ENCODE measurements around the gene CLPTM1.

CLPTM1 gene

DNA sequence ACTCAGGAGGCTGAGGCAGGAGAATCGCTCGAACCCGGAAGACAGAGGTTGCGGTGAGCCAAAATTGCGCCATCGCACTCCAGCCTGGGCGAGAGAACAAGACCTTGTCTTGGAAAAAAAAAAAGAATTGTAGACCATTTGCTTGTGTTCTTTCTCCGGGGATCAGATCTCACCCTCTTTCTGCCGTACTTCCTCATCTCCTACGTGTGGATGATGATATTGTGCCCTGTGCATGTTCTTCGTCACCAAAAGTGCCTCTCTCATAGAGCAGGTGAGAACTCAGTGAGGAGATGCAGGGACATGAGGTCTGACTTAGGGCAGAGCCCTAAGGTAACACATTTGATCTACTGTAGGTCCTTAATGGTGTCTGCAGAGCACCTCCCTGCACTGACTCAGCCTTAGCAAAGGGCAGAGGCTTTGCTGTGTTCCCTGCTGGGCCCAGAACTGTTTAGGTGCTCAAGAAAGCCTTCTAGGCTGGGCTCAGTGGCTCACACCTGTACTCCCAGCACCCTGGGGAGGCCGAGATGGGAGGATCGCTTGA is 8.1 kb upstream of the CLPTM1 start:
- Histone ChIP-seq H3K9me3 (replicated peaks; ENCODE audit: low read length) (no peaks in the 10 kb centered on the region), H3K36me3 (ENCODE audit: insufficient read depth, low read length) (no peaks in the 10 kb centered on the region)

DNA sequence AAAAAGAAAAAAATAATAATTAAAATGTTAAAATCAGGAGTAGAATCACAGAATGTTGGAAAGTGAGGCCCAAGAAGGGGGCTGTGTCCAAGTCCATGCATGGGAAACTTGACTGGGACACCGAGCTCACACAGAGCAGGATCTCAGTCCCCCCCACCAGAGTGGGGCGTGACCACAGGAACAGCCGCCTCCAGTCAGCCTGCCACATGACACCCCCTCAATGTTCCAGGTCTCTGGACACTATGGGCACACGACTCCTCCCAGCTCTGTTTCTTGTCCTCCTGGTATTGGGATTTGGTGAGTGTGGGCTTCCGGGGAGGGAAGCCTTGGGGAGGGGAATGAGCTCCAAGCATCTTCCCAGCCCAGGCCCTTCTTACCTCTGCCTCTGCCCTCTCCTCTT is 6.9 kb upstream of the CLPTM1 start:
- no peaks in the 10 kb centered on the region for H3K9me3 ChIP-seq (replicated peaks; ENCODE audit: low read length)
- H3K27me3 ChIP-seq (ENCODE audit: control insufficient read depth, insufficient read depth, low read length), result no peaks in the 10 kb centered on the region
- no peak overlapping the region for H3K9ac ChIP-seq (ENCODE audit: low read depth, low read length)
- no peaks in the 10 kb centered on the region for H3K36me3 ChIP-seq (ENCODE audit: insufficient read depth, low read length)
- no peak overlapping the region for H3K4me3 ChIP-seq (ENCODE audit: low read length)
- no peak overlapping the region for H3K4me2 ChIP-seq (ENCODE audit: low read length)
- H3K4me1 ChIP-seq (ENCODE audit: control insufficient read depth, insufficient read depth, low read length), result peaks cover 6% of the 10 kb centered on the region

More for the DNA sequence above, 8.1 kb upstream of the CLPTM1 start:
- H3K4me2 ChIP-seq (ENCODE audit: low read length), result no peak overlapping the region
- peaks cover 6% of the 10 kb centered on the region for H3K4me1 ChIP-seq (ENCODE audit: control insufficient read depth, insufficient read depth, low read length)
- no peak overlapping the region for H3K9ac ChIP-seq (ENCODE audit: low read depth, low read length)
- H3K4me3 ChIP-seq (ENCODE audit: low read length), result no peak overlapping the region
- H3K27me3 ChIP-seq (ENCODE audit: control insufficient read depth, insufficient read depth, low read length), result no peaks in the 10 kb centered on the region

DNA sequence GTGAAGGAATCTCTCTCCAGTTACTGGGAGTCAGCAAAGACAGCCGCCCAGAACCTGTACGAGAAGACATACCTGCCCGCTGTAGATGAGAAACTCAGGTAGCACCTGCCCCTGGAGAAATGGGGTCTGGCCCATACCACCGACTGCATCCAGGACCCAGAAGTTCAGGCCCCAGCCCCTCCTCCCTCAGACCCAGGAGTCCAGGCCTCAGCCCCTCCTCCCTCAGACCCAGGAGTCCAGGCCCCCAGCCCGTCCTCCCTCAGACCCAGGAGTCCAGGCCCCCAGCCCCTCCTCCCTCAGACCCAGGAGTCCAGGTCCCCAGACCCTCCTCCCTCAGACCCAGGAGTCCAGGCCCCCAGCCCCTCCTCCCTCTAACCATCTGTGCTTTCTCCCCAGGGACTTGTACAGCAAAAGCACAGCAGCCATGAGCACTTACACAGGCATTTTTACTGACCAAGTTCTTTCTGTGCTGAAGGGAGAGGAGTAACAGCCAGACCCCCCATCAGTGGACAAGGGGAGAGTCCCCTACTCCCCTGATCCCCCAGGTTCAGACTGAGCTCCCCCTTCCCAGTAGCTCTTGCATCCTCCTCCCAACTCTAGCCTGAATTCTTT is 6.3 kb upstream of the CLPTM1 start:
- Histone ChIP-seq H3K9ac (ENCODE audit: low read depth, low read length) (no peak overlapping the region), H3K4me3 (ENCODE audit: low read length) (no peak overlapping the region), H3K4me1 (ENCODE audit: control insufficient read depth, insufficient read depth, low read length) (peaks cover 6% of the 10 kb centered on the region), H3K9me3 (replicated peaks; ENCODE audit: low read length) (no peaks in the 10 kb centered on the region), H3K36me3 (ENCODE audit: insufficient read depth, low read length) (no peaks in the 10 kb centered on the region), H3K4me2 (ENCODE audit: low read length) (no peak overlapping the region), H3K27me3 (ENCODE audit: control insufficient read depth, insufficient read depth, low read length) (no peaks in the 10 kb centered on the region)

- no peaks in the 10 kb centered on the region for H3K36me3 ChIP-seq (ENCODE audit: insufficient read depth, low read length)
- no peak overlapping the region for H3K9ac ChIP-seq (ENCODE audit: low read depth, low read length)
- H3K4me1 ChIP-seq (ENCODE audit: control insufficient read depth, insufficient read depth, low read length), result peaks cover 6% of the 10 kb centered on the region
- no peak overlapping the region for H3K4me2 ChIP-seq (ENCODE audit: low read length)
- H3K9me3 ChIP-seq (replicated peaks; ENCODE audit: low read length), result no peaks in the 10 kb centered on the region
- H3K27me3 ChIP-seq (ENCODE audit: control insufficient read depth, insufficient read depth, low read length), result no peaks in the 10 kb centered on the region
- H3K4me3 ChIP-seq (ENCODE audit: low read length), result no peak overlapping the region
These were observed 5.6 kb upstream of the CLPTM1 start for GRCh38 chr19:44949550-44949949.

DNA sequence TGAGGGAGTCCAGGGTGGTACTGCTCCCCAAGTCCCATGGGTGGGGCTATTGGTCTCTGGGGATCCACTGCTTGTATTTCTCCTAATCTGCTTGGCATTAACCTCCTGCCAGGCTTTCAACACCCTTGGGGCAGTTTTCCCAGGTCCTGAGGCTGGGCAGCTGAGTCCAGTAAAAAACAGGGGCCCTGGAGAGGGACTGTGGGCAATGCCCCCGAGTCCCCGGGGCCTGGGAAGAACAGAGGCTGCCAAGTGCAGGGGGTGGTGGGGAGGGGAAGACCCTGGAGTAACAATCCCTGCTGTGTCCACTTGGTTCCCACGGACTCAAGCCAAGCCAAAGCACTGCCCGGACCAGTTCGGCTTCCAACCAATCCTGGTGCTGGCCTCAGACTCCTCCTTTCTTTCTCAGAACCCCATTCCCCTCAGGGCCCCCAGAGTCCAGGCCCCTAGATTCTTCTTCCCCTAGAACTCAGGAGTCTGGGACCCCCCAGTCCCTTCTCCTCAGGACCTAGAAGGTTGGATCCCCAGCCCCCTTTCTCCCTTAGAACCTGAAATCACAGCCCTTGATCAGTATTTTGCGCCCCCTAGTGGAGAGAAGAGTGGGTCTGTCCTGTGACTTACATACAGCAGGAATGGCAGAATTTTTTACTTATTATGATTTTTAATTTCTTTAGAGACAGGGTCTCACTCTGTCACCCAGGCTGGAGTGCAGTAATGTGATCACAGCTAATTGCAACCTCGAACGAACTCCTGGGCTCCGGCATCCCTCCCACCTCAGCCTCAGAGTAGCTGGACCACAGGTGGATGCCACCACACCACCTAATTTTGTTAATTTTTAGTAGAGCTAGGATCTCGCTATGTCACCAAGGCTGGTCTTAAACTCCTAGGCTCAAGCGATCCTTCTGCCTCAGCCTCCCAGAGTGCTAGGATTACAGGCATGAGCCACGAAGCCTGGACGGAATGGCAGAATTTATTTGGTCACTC is 3.7 kb upstream of the CLPTM1 start:
- no peaks in the 10 kb centered on the region for H3K36me3 ChIP-seq (ENCODE audit: insufficient read depth, low read length)
- H3K4me2 ChIP-seq (ENCODE audit: low read length), result peak overlapping the region; percentile 74
- peaks cover 14% of the 10 kb centered on the region for H3K4me1 ChIP-seq (ENCODE audit: control insufficient read depth, insufficient read depth, low read length)
- H3K27me3 ChIP-seq (ENCODE audit: control insufficient read depth, insufficient read depth, low read length), result no peaks in the 10 kb centered on the region
- H3K9ac ChIP-seq (ENCODE audit: low read depth, low read length), result peak overlapping the region; percentile 39
- H3K9me3 ChIP-seq (replicated peaks; ENCODE audit: low read length), result no peaks in the 10 kb centered on the region
- H3K4me3 ChIP-seq (ENCODE audit: low read length), result no peak overlapping the region

GRCh38 chr19:44954278-44954648 is 917 bp upstream of the CLPTM1 start:
- Histone ChIP-seq H3K9ac (ENCODE audit: low read depth, low read length) (peak overlapping the region; percentile 88), H3K27me3 (ENCODE audit: control insufficient read depth, insufficient read depth, low read length) (no peaks in the 10 kb centered on the region), H3K36me3 (ENCODE audit: insufficient read depth, low read length) (no peaks in the 10 kb centered on the region), H3K9me3 (replicated peaks; ENCODE audit: low read length) (no peaks in the 10 kb centered on the region), H3K4me3 (ENCODE audit: low read length) (peak overlapping the region; percentile 75), H3K4me1 (ENCODE audit: control insufficient read depth, insufficient read depth, low read length) (peaks cover 24% of the 10 kb centered on the region), H3K4me2 (ENCODE audit: low read length) (peak overlapping the region; percentile 92)

GRCh38 chr19:44955505-44956439 is 592 bp downstream of the CLPTM1 start:
- no peaks in the 10 kb centered on the region for H3K27me3 ChIP-seq (ENCODE audit: control insufficient read depth, insufficient read depth, low read length)
- H3K9me3 ChIP-seq (replicated peaks; ENCODE audit: low read length), result no peaks in the 10 kb centered on the region
- H3K4me3 ChIP-seq (ENCODE audit: low read length), result peak overlapping the region; percentile 98
- peak overlapping the region; percentile 88 for H3K9ac ChIP-seq (ENCODE audit: low read depth, low read length)
- H3K4me2 ChIP-seq (ENCODE audit: low read length), result peak overlapping the region; percentile 85
- H3K36me3 ChIP-seq (ENCODE audit: insufficient read depth, low read length), result peaks cover 6% of the 10 kb centered on the region
- peaks cover 24% of the 10 kb centered on the region for H3K4me1 ChIP-seq (ENCODE audit: control insufficient read depth, insufficient read depth, low read length)

GRCh38 chr19:44957526-44957925 is 2.3 kb downstream of the CLPTM1 start:
- peaks cover 18% of the 10 kb centered on the region for H3K4me1 ChIP-seq (ENCODE audit: control insufficient read depth, insufficient read depth, low read length)
- no peaks in the 10 kb centered on the region for H3K9me3 ChIP-seq (replicated peaks; ENCODE audit: low read length)
- peak overlapping the region; percentile 85 for H3K4me2 ChIP-seq (ENCODE audit: low read length)
- H3K9ac ChIP-seq (ENCODE audit: low read depth, low read length), result peak overlapping the region; percentile 7
- H3K4me3 ChIP-seq (ENCODE audit: low read length), result no peak overlapping the region
- no peaks in the 10 kb centered on the region for H3K27me3 ChIP-seq (ENCODE audit: control insufficient read depth, insufficient read depth, low read length)
- H3K36me3 ChIP-seq (ENCODE audit: insufficient read depth, low read length), result peaks cover 20% of the 10 kb centered on the region

GRCh38 chr19:44958090-44958489 is 2.9 kb downstream of the CLPTM1 start:
- no peak overlapping the region for H3K4me2 ChIP-seq (ENCODE audit: low read length)
- H3K4me3 ChIP-seq (ENCODE audit: low read length), result no peak overlapping the region
- H3K27me3 ChIP-seq (ENCODE audit: control insufficient read depth, insufficient read depth, low read length), result no peaks in the 10 kb centered on the region
- H3K9me3 ChIP-seq (replicated peaks; ENCODE audit: low read length), result no peaks in the 10 kb centered on the region
- peaks cover 21% of the 10 kb centered on the region for H3K36me3 ChIP-seq (ENCODE audit: insufficient read depth, low read length)
- H3K4me1 ChIP-seq (ENCODE audit: control insufficient read depth, insufficient read depth, low read length), result peaks cover 18% of the 10 kb centered on the region
- peak overlapping the region; percentile 7 for H3K9ac ChIP-seq (ENCODE audit: low read depth, low read length)

- Histone ChIP-seq H3K27me3 (ENCODE audit: control insufficient read depth, insufficient read depth, low read length) (no peaks in the 10 kb centered on the region), H3K4me1 (ENCODE audit: control insufficient read depth, insufficient read depth, low read length) (peaks cover 18% of the 10 kb centered on the region), H3K9me3 (replicated peaks; ENCODE audit: low read length) (no peaks in the 10 kb centered on the region), H3K9ac (ENCODE audit: low read depth, low read length) (no peak overlapping the region), H3K4me2 (ENCODE audit: low read length) (no peak overlapping the region), H3K4me3 (ENCODE audit: low read length) (no peak overlapping the region), H3K36me3 (ENCODE audit: insufficient read depth, low read length) (peaks cover 24% of the 10 kb centered on the region)
These were observed 4.5 kb downstream of the CLPTM1 start for GRCh38 chr19:44959691-44960090.
